GM18502 (cell line): ENCODE data around the gene SLC25A21.
A peak's percentile ranks its signal among the peaks of the same experiment; 100 is the strongest.
"Not testable (repeated sequence)": the region's sequence is repeated elsewhere in the genome, so short reads cannot be mapped to it uniquely, and the experiment has no call there.

Experiments
- ATAC-seq: cut with Tn5 transposase; IDR thresholded peaks from one replicate; pipeline ENCODE4 v1.9.1; 2021; ENCODE audit warnings: mild to moderate bottlenecking; ENCODE audit not compliant: unreplicated experiment, poor library complexity

SLC25A21 gene

GRCh38 chr14:37172024-37172869, at the start of gene SLC25A21:
Gene SLC25A21 (minus strand): TSS chr14:37172606.
- no peak for ATAC-seq

- ATAC-seq: no peak
These were observed 48.7 kb upstream of the SLC25A21 start for GRCh38 chr14:37221073-37221472.

- ATAC-seq: no peak
These were observed 42.9 kb upstream of the SLC25A21 start for GRCh38 chr14:37215345-37215744.

- ATAC-seq: no peak
These were observed 40.6 kb upstream of the SLC25A21 start for GRCh38 chr14:37213016-37213415.

GRCh38 chr14:37210448-37210847, 38.0 kb upstream of the SLC25A21 start:
- ATAC-seq: no peak

- not testable (repeated sequence) for ATAC-seq
These were observed 37.2 kb upstream of the SLC25A21 start for GRCh38 chr14:37209617-37210016.

GRCh38 chr14:37205623-37206605, 33.5 kb upstream of the SLC25A21 start:
- not testable (repeated sequence) for ATAC-seq

GRCh38 chr14:37203423-37203822, 31.0 kb upstream of the SLC25A21 start:
- ATAC-seq: no peak

- no peak for ATAC-seq
These were observed 30.4 kb upstream of the SLC25A21 start for GRCh38 chr14:37202812-37203211.

- ATAC-seq: no peak
These were observed 29.9 kb upstream of the SLC25A21 start for GRCh38 chr14:37202265-37202664.

- ATAC-seq: no peak
These were observed 29.3 kb upstream of the SLC25A21 start for GRCh38 chr14:37201724-37202123.

- ATAC-seq: no peak
These were observed 26.5 kb upstream of the SLC25A21 start for GRCh38 chr14:37198907-37199306.

GRCh38 chr14:37198273-37198598, 25.8 kb upstream of the SLC25A21 start:
- ATAC-seq: no peak

GRCh38 chr14:37197421-37198272, 25.2 kb upstream of the SLC25A21 start, which contains the start of gene MIPOL1:
Gene MIPOL1 (plus strand): TSS chr14:37197937. CDS start chr14:37247889, 49,952 bp downstream.
- ATAC-seq: peak; percentile 88

- no peak for ATAC-seq
These were observed 24.4 kb upstream of the SLC25A21 start for GRCh38 chr14:37196604-37197420.

GRCh38 chr14:37195327-37195726, 22.9 kb upstream of the SLC25A21 start:
- no peak for ATAC-seq

GRCh38 chr14:37194698-37195097, 22.3 kb upstream of the SLC25A21 start:
- no peak for ATAC-seq

GRCh38 chr14:37189733-37190132, 17.3 kb upstream of the SLC25A21 start:
- ATAC-seq: not testable (repeated sequence)
